ENCODE measurements around the gene TMEM94. TPM values are rescaled to one million over a fixed set of nuclear protein-coding genes. Genes with fewer than 3 reads are reported as not detected.
A peak's percentile ranks its signal among the peaks of the same experiment; 100 is the strongest.

TMEM94 gene
- total RNA-seq, 4 donors from 2014 or later = 19.3 to 56.5 (median 28.3) TPM

DNA sequence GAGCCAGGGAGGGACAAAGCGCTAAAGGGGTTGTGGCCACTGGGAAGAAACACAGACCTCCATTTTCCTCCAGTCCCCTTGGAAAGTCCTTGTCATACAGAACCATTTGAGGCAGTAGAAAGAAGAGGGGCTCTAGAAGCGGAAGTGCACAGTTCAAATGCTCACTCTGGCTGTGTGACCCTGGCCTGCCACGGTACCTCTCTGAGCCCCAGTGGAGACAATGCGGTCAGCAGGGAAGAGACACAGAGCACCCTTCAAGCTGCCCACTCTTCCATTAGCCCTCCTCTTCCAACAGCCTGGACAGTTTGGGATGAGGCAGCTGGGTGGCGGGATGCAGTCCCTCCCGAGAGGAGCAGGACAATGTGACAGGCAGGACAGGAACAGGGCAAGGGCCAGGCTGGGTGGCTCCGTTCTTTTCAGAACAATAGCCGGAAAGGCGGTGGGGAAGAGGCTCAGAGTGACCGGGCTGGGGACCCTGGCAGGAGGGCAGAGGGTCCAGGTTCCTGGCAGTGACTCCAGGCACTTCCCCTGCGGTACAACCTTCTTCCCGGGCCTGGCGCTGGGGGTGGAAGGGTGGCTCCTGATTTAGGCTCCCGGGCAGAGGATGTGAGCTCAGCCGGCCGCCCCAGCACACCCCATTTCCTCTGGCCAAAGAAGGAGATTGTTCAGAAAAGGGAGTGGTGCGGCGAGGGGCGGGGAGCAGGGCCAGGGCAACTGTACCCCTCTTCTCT, 53.3 kb downstream of the TMEM94 start:
- Histone ChIP-seq H3K27ac (peak overlapping the region; percentile 28 to 93 (median 88)), H3K4me1 (peaks cover 23 to 77% (median 50%) of the 10 kb centered on the region in 3 donors), H3K9me3 (no peaks in the 10 kb centered on the region), H3K27me3 (no peaks in the 10 kb centered on the region), H3K4me3 (peak overlapping the region in 2 of 4 donors; percentile 9 to 38), H3K36me3 (peaks cover 12 to 46% (median 13%) of the 10 kb centered on the region in 3 donors)
- WGBS, 2 donors = 65 to 90% methylated on average over 5 to 13 of the region's 19 CpGs
- intact Hi-C loops (cut with DNase I) = loop anchor here (10.0 kb wide), 2 partner anchors 185 to 245 kb away; no protein-coding TSS in a partner anchor
- TF ChIP-seq, protein P1, sequence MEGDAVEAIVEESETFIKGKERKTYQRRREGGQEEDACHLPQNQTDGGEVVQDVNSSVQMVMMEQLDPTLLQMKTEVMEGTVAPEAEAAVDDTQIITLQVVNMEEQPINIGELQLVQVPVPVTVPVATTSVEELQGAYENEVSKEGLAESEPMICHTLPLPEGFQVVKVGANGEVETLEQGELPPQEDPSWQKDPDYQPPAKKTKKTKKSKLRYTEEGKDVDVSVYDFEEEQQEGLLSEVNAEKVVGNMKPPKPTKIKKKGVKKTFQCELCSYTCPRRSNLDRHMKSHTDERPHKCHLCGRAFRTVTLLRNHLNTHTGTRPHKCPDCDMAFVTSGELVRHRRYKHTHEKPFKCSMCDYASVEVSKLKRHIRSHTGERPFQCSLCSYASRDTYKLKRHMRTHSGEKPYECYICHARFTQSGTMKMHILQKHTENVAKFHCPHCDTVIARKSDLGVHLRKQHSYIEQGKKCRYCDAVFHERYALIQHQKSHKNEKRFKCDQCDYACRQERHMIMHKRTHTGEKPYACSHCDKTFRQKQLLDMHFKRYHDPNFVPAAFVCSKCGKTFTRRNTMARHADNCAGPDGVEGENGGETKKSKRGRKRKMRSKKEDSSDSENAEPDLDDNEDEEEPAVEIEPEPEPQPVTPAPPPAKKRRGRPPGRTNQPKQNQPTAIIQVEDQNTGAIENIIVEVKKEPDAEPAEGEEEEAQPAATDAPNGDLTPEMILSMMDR (IDR thresholded peaks at IDR 0.05) = no peak
- no peak for TF ChIP-seq POLR2A (IDR thresholded peaks at IDR 0.05)
- no peak for DNase-seq

DNA sequence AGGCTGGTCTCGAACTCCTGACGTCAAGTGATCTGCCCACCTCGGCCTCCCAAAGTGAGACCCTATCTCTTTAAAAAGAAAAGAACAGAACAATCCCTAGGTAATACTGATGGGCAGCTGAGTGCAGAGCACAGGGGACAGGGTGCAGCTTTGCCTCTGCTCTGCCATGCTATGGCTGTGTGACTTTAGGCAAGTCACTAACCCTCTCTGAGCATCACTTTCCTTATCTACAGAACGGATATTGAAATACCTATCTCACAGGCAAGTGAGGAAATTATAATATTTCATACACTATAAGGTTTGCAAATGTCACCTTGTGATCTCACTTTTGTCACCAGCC, 54.8 kb downstream of the TMEM94 start:
- Histone ChIP-seq H3K27me3 (no peaks in the 10 kb centered on the region), H3K27ac (peak overlapping the region; percentile 16 to 95 (median 92)), H3K4me3 (peak overlapping the region in 3 of 4 donors; percentile 13 to 98 (median 94)), H3K9me3 (no peaks in the 10 kb centered on the region), H3K4me1 (peaks cover 28 to 89% (median 50%) of the 10 kb centered on the region in 3 donors), H3K36me3 (peaks cover 7 to 30% (median 11%) of the 10 kb centered on the region in 3 donors)
- no peak for TF ChIP-seq POLR2A (IDR thresholded peaks at IDR 0.05)
- TF ChIP-seq, protein P1 (IDR thresholded peaks at IDR 0.05) = no peak
- intact Hi-C loops (cut with DNase I) = no loop called here
- no peak for DNase-seq
- WGBS, 2 donors = 66 to 98% methylated on average over 4 of the region's 4 CpGs

DNA sequence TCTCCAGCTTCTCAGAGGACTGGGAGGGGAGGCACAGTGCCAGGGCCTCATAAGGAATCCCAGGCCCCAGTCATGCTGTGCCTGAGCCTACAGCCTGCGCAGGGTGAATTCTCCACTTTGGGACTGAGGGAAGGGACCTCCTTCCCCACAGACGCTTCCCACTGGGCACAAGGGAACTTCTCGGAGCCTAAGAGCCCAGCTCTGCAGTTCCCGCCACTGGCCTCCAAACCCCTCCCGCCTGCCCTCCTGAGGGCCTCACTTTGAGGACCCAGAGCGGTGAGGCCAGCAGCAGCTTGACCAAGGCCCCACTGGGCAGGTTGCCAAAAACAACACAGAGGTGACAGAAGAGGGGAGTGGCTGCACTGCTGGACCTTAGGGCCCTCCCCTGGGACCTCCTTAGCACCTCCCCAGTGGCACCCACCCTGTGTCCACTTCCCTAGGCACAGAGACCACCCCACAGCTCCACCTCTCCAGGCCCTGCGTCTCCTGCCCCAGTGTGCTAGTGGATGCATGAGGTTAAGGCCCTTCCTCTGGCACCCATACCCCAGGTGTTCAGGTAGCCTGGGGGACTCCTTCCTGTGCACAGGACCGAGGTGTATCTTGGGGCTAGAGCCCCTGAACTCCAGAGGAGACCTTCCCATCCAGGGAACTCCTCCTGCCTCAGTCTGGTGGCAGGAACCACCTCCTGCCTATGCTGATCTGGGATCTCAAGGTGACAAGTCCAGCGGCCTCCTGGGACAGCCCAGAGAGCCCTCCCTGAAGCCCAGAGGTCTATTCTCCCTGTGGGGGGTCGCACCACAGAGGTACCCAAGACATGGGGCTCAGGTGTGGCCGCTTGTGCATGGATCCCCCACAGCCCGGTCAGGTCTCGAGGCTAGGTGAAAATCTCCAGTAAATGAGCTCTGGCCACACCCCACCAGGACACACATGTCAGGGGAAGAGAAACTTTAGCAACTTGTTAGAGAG, 55.5 kb downstream of the TMEM94 start:
- Histone ChIP-seq H3K27me3 (no peaks in the 10 kb centered on the region), H3K36me3 (peaks cover 1 to 24% (median 5%) of the 10 kb centered on the region in 3 donors), H3K9me3 (no peaks in the 10 kb centered on the region), H3K27ac (peak overlapping the region; percentile 16 to 95 (median 92)), H3K4me3 (peak overlapping the region in 3 of 4 donors; percentile 13 to 98 (median 94)), H3K4me1 (peaks cover 29 to 92% (median 51%) of the 10 kb centered on the region in 3 donors)
- intact Hi-C loops (cut with DNase I) = no loop called here
- no peak for TF ChIP-seq POLR2A (IDR thresholded peaks at IDR 0.05)
- TF ChIP-seq, protein P1 (IDR thresholded peaks at IDR 0.05) = no peak
- 46 to 51% methylated on average over 2 of the region's 13 CpGs for WGBS, 2 donors
- no peak for DNase-seq

DNA sequence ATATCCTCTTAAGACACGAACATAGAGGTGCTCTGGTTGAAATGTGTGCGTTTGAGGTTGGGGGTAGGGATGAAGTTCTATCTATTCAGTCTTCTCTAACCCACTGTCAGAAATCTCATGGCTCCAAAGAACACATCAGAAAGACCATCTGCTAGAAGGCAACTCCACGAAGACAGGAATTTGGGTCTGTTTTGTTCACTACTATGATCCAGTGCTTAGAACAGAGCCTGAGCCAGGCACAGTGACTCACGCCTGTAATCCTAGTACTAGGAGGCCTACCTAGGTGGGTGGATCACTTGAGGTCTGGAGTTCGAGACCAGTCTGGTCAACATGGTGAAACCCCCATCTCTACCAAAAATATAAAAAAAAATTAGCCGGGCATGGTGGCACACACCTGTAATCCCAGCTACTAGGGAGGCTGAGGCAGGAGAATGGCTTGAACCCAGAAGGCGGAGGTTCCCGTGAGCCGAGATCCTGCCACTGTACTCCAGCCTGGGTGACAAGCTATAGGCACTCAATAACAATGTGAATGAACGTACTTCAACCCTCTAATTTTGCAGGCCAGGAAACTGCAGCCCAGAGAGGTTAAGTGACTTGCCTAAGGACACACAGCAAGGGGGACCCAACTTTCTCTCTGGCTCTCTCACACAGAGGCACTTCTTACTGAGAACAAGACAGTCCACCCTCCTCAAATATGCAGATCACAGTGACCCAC, 56.6 kb downstream of the TMEM94 start:
- DNase-seq = no peak
- Histone ChIP-seq H3K4me1 (peaks cover 39 to 96% (median 62%) of the 10 kb centered on the region in 3 donors), H3K27me3 (no peaks in the 10 kb centered on the region), H3K4me3 (peak overlapping the region in 3 of 4 donors; percentile 73 to 98 (median 94)), H3K27ac (peak overlapping the region in 3 of 4 donors; percentile 90 to 95 (median 93)), H3K9me3 (no peaks in the 10 kb centered on the region), H3K36me3 (peaks cover 0 to 12% (median 0%) of the 10 kb centered on the region in 3 donors)
- WGBS, 2 donors = 58 to 63% methylated on average over 7 to 9 of the region's 10 CpGs
- intact Hi-C loops (cut with DNase I) = no loop called here
- TF ChIP-seq, protein P1 (IDR thresholded peaks at IDR 0.05) = no peak
- TF ChIP-seq POLR2A (IDR thresholded peaks at IDR 0.05) = no peak
